Astrocyte (in vitro differentiated cells and primary cell): ENCODE measurements around the gene YPEL5. TPM values are rescaled to one million over a fixed set of nuclear protein-coding genes. Genes with fewer than 3 reads are reported as not detected.

Experiments used
- DNase-seq: peaks from one replicate; pipeline ENCODE4 v3.0.0-alpha.2; 2010; ENCODE audit warnings: low read depth
- FAIRE-seq: peaks from 2 replicates; lab custom pipeline; 2011; peaks lifted over from hg19 to GRCh38; lab: Jason Lieb, UNC
- H2AFZ ChIP-seq: 2 replicates; pipeline ENCODE4 v1.6.0; 2012; ENCODE audit warnings: low read depth, low read length, inconsistent platforms
- H3K27ac ChIP-seq: 2 replicates; pipeline ENCODE4 v1.5.1; 2011; ENCODE audit warnings: low read depth, low read length, inconsistent platforms
- H3K27me3 ChIP-seq: 2 replicates; pipeline ENCODE4 v1.6.0; 2011; ENCODE audit warnings: low read length, inconsistent platforms; ENCODE audit not compliant: insufficient read depth
- H3K36me3 ChIP-seq: 2 replicates; pipeline ENCODE4 v1.5.1; 2011; ENCODE audit warnings: low read length, inconsistent platforms; ENCODE audit not compliant: insufficient read depth
- H3K4me1 ChIP-seq: 2 replicates; pipeline ENCODE4 v1.5.1; 2011; ENCODE audit warnings: low read length, inconsistent platforms; ENCODE audit not compliant: insufficient read depth
- H3K4me2 ChIP-seq: 2 replicates; pipeline ENCODE4 v1.6.0; 2012; ENCODE audit warnings: low read length, inconsistent platforms
- H3K4me3 ChIP-seq: 2 replicates; pipeline ENCODE4 v1.5.1; 2011; ENCODE audit warnings: low read depth, mild to moderate bottlenecking, low read length, inconsistent platforms; ENCODE audit not compliant: insufficient read depth
- H3K79me2 ChIP-seq: 2 replicates; pipeline ENCODE4 v1.6.0; 2012; ENCODE audit warnings: mild to moderate bottlenecking, low read length, inconsistent platforms; ENCODE audit not compliant: insufficient read depth
- H3K9ac ChIP-seq: 2 replicates; pipeline ENCODE4 v1.6.0; 2012; ENCODE audit warnings: mild to moderate bottlenecking, low read length, inconsistent platforms
- H3K9me3 ChIP-seq: 2 replicates; pipeline ENCODE4 v1.5.1; 2012; ENCODE audit warnings: low read depth, mild to moderate bottlenecking, low read length, inconsistent platforms; ENCODE audit not compliant: insufficient read depth
- H4K20me1 ChIP-seq: 2 replicates; pipeline ENCODE4 v1.6.0; 2012; ENCODE audit warnings: low read length, inconsistent platforms; ENCODE audit not compliant: insufficient read depth
- H3K27ac Mint-ChIP-seq: one replicate; pipeline ENCODE4 v1.8.0; 2021; ENCODE audit warnings: mild to moderate bottlenecking, mixed read lengths; ENCODE audit not compliant: unreplicated experiment
- H3K27me3 Mint-ChIP-seq: one replicate; pipeline ENCODE4 v1.8.0; 2021; ENCODE audit warnings: low read depth, mixed read lengths; ENCODE audit not compliant: unreplicated experiment
- H3K36me3 Mint-ChIP-seq: one replicate; pipeline ENCODE4 v1.8.0; 2021; ENCODE audit warnings: low read depth, mixed read lengths; ENCODE audit not compliant: unreplicated experiment
- H3K4me1 Mint-ChIP-seq: one replicate; pipeline ENCODE4 v1.8.0; 2021; ENCODE audit warnings: low read depth, mixed read lengths; ENCODE audit not compliant: unreplicated experiment
- H3K4me3 Mint-ChIP-seq: one replicate; pipeline ENCODE4 v1.8.0; 2021; ENCODE audit warnings: mild to moderate bottlenecking, moderate library complexity, mixed read lengths; ENCODE audit not compliant: unreplicated experiment
- H3K9me3 Mint-ChIP-seq: one replicate; pipeline ENCODE4 v1.8.0; 2021; ENCODE audit warnings: mild to moderate bottlenecking, mixed read lengths; ENCODE audit not compliant: unreplicated experiment
- EZH2 ChIP-seq: IDR thresholded peaks from 2 replicates; pipeline ENCODE4 v1.6.1; 2012; ENCODE audit warnings: mild to moderate bottlenecking, low read length, inconsistent platforms; ENCODE audit not compliant: insufficient read depth
- total RNA-seq: library from RNA; stranded (reverse); gene quantifications from 2 replicates; pipeline ENCODE4 v1.2.1, GENCODE V29; 2021
- TF ChIP-seq, protein P1 (sequence below): IDR thresholded peaks from 2 replicates; pipeline ENCODE4 v1.5.1; 2011; ENCODE audit warnings: low read depth, mild to moderate bottlenecking, inconsistent platforms, low read length, moderate library complexity; ENCODE audit not compliant: insufficient read depth

The YPEL5 gene
- total RNA-seq, 1 donor from 2014 or later, result 149 TPM

DNA sequence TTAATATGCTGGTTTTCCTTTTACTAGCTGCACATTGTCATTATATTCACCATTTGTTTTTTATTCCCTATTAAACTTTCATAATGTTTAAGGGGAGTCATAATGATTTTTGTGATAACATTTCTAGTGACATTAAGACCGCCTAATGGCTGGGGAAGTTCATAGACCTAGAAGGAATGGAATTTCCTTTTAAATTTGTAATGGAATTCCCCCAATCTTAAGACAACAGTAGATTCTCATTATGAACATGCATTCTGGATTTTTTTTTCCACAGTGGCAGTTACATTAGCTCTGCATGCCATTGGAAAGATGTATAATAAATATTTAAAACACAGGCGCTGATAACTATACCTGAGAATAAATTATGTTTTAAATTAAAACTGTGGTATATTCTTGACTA lies 8.4 kb downstream of the YPEL5 start:
- Mint-ChIP-seq H3K9me3 (no peaks in the 10 kb centered on the region), H3K27ac (no peak overlapping the region), H3K27me3 (no peaks in the 10 kb centered on the region), H3K4me1 (peaks cover 23% of the 10 kb centered on the region), H3K4me3 (no peak overlapping the region), H3K36me3 (peaks cover 25% of the 10 kb centered on the region)
- Histone ChIP-seq H4K20me1 (peaks cover 66% of the 10 kb centered on the region), H3K9ac (no peak overlapping the region), H3K4me3 (no peak overlapping the region), H3K27ac (no peak overlapping the region), H3K9me3 (no peaks in the 10 kb centered on the region), H2AFZ (no peak overlapping the region), H3K27me3 (no peaks in the 10 kb centered on the region), H3K36me3 (peaks cover 45% of the 10 kb centered on the region), H3K4me2 (no peak overlapping the region), H3K4me1 (peaks cover 6% of the 10 kb centered on the region), H3K79me2 (peaks cover 45% of the 10 kb centered on the region)
- DNase-seq (peak; percentile 35), FAIRE-seq (no peak)
- TF ChIP-seq, protein P1, sequence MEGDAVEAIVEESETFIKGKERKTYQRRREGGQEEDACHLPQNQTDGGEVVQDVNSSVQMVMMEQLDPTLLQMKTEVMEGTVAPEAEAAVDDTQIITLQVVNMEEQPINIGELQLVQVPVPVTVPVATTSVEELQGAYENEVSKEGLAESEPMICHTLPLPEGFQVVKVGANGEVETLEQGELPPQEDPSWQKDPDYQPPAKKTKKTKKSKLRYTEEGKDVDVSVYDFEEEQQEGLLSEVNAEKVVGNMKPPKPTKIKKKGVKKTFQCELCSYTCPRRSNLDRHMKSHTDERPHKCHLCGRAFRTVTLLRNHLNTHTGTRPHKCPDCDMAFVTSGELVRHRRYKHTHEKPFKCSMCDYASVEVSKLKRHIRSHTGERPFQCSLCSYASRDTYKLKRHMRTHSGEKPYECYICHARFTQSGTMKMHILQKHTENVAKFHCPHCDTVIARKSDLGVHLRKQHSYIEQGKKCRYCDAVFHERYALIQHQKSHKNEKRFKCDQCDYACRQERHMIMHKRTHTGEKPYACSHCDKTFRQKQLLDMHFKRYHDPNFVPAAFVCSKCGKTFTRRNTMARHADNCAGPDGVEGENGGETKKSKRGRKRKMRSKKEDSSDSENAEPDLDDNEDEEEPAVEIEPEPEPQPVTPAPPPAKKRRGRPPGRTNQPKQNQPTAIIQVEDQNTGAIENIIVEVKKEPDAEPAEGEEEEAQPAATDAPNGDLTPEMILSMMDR, result no peak
- TF ChIP-seq EZH2, result no peak

- H3K9ac ChIP-seq, result no peak overlapping the region
- H3K4me1 ChIP-seq, result peaks cover 6% of the 10 kb centered on the region
- H3K4me3 ChIP-seq, result no peak overlapping the region
- peaks cover 48% of the 10 kb centered on the region for H3K36me3 ChIP-seq
- Mint-ChIP-seq H3K27ac (no peak overlapping the region), H3K27me3 (no peaks in the 10 kb centered on the region), H3K36me3 (peaks cover 26% of the 10 kb centered on the region), H3K4me3 (no peak overlapping the region), H3K9me3 (no peaks in the 10 kb centered on the region), H3K4me1 (peaks cover 14% of the 10 kb centered on the region)
- H3K27me3 ChIP-seq, result no peaks in the 10 kb centered on the region
- no peaks in the 10 kb centered on the region for H3K9me3 ChIP-seq
- TF ChIP-seq EZH2, result no peak
- TF ChIP-seq, protein P1, result no peak
- peaks cover 37% of the 10 kb centered on the region for H3K79me2 ChIP-seq
- no peak overlapping the region for H3K27ac ChIP-seq
- H4K20me1 ChIP-seq, result peaks cover 64% of the 10 kb centered on the region
- no peak for FAIRE-seq
- H3K4me2 ChIP-seq, result no peak overlapping the region
- H2AFZ ChIP-seq, result no peak overlapping the region
- no peak for DNase-seq
Observed at GRCh38 chr2:30155889-30156658, 9.3 kb downstream of the YPEL5 start.

DNA sequence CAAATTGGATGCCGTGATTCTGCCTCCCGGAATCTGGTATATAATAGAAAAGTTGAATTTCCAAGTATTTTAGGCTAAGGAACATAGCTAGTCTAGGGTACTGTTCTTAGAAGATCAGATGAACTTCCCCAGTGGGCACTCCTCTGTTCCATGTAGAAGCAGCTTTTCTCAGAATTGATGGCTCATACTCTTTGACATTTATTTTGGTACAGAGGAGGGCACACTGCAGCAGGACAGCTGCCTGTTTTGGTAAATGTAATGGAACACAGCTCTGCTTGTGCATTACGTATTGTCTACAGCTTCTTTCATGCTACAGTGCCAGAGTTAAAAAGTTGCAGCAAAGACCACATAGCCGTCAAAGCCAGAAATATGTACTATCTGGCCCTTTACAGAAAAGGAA lies 10.8 kb downstream of the YPEL5 start:
- no peak for FAIRE-seq

More for the DNA sequence above, 10.8 kb downstream of the YPEL5 start:
- no peaks in the 10 kb centered on the region for H3K27me3 Mint-ChIP-seq
- no peak overlapping the region for H2AFZ ChIP-seq
- peaks cover 64% of the 10 kb centered on the region for H4K20me1 ChIP-seq
- no peak overlapping the region for H3K27ac ChIP-seq
- no peak overlapping the region for H3K4me3 ChIP-seq
- peaks cover 23% of the 10 kb centered on the region for H3K79me2 ChIP-seq
- H3K4me1 ChIP-seq, result peaks cover 6% of the 10 kb centered on the region
- no peaks in the 10 kb centered on the region for H3K9me3 ChIP-seq
- H3K36me3 Mint-ChIP-seq, result peaks cover 32% of the 10 kb centered on the region
- H3K4me1 Mint-ChIP-seq, result peaks cover 11% of the 10 kb centered on the region
- H3K9me3 Mint-ChIP-seq, result no peaks in the 10 kb centered on the region
- H3K4me3 Mint-ChIP-seq, result no peak overlapping the region
- H3K9ac ChIP-seq, result no peak overlapping the region
- H3K4me2 ChIP-seq, result no peak overlapping the region
- H3K27me3 ChIP-seq, result no peaks in the 10 kb centered on the region
- H3K36me3 ChIP-seq, result peaks cover 48% of the 10 kb centered on the region
- TF ChIP-seq EZH2, result no peak
- TF ChIP-seq, protein P1, result no peak
- DNase-seq, result no peak
- no peak overlapping the region for H3K27ac Mint-ChIP-seq
